ENCODE measurements around the gene EGLN1.
"Not testable (repeated sequence)": the region's sequence is repeated elsewhere in the genome, so short reads cannot be mapped to it uniquely, and the experiment has no call there.

The EGLN1 gene

GRCh38 chr1:231431665-231432415 is 9.8 kb upstream of the EGLN1 start:
- intact Hi-C loops (cut with micrococcal nuclease), result no loop called here
- peaks cover 39% of the 10 kb centered on the region for H3K27me3 Mint-ChIP-seq

GRCh38 chr1:231430678-231431352 is 8.7 kb upstream of the EGLN1 start:
- H3K27ac Mint-ChIP-seq; H3K36me3 Mint-ChIP-seq (ENCODE audit: low read depth); H3K4me1 Mint-ChIP-seq (ENCODE audit: low read depth); intact Hi-C loops (cut with micrococcal nuclease); H3K4me3 Mint-ChIP-seq: not testable (repeated sequence)
- peaks cover 17% of the 10 kb centered on the region for H3K9me3 Mint-ChIP-seq
- H3K27me3 Mint-ChIP-seq, result peaks cover 40% of the 10 kb centered on the region

More at GRCh38 chr1:231431665-231432415, 9.8 kb upstream of the EGLN1 start:
- Mint-ChIP-seq H3K9me3 (peaks cover 17% of the 10 kb centered on the region), H3K4me3 (no peak overlapping the region), H3K36me3 (ENCODE audit: low read depth) (no peaks in the 10 kb centered on the region), H3K27ac (no peak overlapping the region), H3K4me1 (ENCODE audit: low read depth) (peaks cover 9% of the 10 kb centered on the region)

GRCh38 chr1:231428377-231428776 is 6.3 kb upstream of the EGLN1 start:
- H3K4me3 Mint-ChIP-seq, result no peak overlapping the region
- intact Hi-C loops (cut with micrococcal nuclease), result no loop called here
- no peaks in the 10 kb centered on the region for H3K36me3 Mint-ChIP-seq (ENCODE audit: low read depth)
- H3K27ac Mint-ChIP-seq, result no peak overlapping the region
- peaks cover 9% of the 10 kb centered on the region for H3K4me1 Mint-ChIP-seq (ENCODE audit: low read depth)
- H3K9me3 Mint-ChIP-seq, result peaks cover 17% of the 10 kb centered on the region
- H3K27me3 Mint-ChIP-seq, result peaks cover 43% of the 10 kb centered on the region

DNA sequence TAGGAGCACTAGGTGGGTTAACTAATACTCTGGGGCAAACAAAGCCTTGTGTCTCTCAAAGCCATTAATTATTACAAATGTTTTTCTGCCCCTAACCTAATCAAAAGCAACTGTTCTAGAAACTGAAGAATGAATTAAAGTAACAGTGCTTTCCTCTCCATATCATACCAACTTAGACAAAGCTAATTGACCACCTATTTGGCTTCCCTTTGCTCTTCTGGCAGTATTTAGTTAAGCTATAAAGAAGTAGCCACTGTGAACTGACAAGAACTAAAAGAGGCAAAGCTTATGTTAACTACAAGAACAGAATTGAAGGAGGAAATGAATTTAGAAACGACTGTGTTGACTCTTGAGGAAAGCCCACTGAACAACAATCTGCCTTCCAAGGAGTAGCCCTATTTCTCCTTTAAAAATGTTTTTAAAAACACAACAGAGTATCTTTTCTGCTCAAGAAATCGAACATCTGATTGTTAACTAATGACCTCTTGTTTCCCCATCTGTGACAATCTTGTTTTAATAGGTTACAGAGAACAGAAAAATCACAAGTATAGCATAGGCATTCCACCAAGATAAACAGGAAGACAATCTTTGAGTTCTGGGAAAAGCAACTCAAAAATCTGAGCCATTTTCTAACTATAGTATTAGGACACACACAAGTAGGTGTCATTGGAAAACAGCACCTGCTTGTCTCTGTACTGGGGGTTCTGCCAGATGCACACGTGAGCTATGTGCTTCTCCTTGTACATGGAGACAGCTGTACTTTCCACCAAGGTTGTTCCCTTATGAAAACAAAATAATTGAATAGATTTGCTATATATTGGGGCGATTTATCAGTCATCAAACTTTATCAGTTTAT is 3.1 kb upstream of the EGLN1 start:
- Mint-ChIP-seq H3K27ac (no peak overlapping the region), H3K27me3 (peaks cover 41% of the 10 kb centered on the region)

DNA sequence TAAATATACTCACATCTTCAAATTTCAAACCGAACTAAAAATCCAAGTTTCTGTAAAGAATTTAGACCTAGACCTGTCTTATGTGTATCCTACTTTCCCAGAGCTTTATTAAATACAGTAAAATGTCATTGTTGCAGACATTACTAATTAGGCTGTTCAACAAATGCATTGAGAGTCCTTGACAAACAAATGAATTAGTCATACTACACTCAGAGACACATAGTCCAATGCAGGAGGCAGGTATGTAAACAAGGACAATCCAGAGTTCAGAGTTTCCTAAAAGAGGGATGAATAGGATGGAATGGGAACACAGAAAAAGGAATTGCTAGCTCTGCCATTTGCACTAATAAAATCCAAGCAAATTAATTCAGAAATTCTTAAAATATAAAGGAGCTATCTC is 1.6 kb upstream of the EGLN1 start:
- Mint-ChIP-seq H3K9me3 (peaks cover 5% of the 10 kb centered on the region), H3K36me3 (ENCODE audit: low read depth) (peaks cover 23% of the 10 kb centered on the region), H3K4me3 (no peak overlapping the region), H3K27ac (no peak overlapping the region), H3K27me3 (peaks cover 27% of the 10 kb centered on the region), H3K4me1 (ENCODE audit: low read depth) (peaks cover 15% of the 10 kb centered on the region)
- intact Hi-C loops (cut with micrococcal nuclease), result no loop called here

More for the DNA sequence above, 3.1 kb upstream of the EGLN1 start:
- H3K9me3 Mint-ChIP-seq, result peaks cover 15% of the 10 kb centered on the region
- H3K4me1 Mint-ChIP-seq (ENCODE audit: low read depth), result no peaks in the 10 kb centered on the region
- H3K4me3 Mint-ChIP-seq, result no peak overlapping the region
- intact Hi-C loops (cut with micrococcal nuclease), result no loop called here
- peaks cover 16% of the 10 kb centered on the region for H3K36me3 Mint-ChIP-seq (ENCODE audit: low read depth)

DNA sequence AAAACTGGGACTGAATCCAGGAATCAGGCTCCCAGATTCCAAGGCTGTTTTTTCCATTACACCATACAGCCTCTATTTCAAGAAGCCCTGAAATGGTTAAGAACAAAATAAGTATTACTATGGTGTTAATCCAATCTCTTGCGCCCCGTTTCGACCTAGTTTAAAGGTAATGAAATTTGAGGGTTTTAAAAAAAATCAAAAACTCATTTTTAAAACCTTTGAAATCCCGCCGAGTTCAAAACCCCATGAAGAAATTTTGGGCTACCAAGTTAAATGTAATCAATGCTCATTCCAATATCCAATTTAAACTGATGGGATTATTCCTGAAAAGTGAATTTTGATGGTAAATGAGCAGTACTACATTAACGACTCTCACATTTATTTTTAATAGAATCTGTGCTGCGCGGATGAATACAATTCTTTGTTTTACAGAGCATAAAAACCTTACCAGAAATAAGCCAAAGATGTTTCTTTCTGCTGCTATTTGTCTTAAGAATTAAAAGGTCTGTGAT is 767 bp upstream of the EGLN1 start:
- no peaks in the 10 kb centered on the region for H3K9me3 Mint-ChIP-seq

GRCh38 chr1:231421546-231421970 is 529 bp downstream of the EGLN1 start:
- H3K27me3 Mint-ChIP-seq, result peaks cover 26% of the 10 kb centered on the region
- peak overlapping the region; percentile 80 for H3K4me3 Mint-ChIP-seq
- intact Hi-C loops (cut with micrococcal nuclease), result no loop called here
- H3K27ac Mint-ChIP-seq, result peak overlapping the region; percentile 76
- H3K36me3 Mint-ChIP-seq (ENCODE audit: low read depth), result peaks cover 23% of the 10 kb centered on the region
- peaks cover 29% of the 10 kb centered on the region for H3K4me1 Mint-ChIP-seq (ENCODE audit: low read depth)
- no peaks in the 10 kb centered on the region for H3K9me3 Mint-ChIP-seq

More for the DNA sequence above, 767 bp upstream of the EGLN1 start:
- peak overlapping the region; percentile 79 for H3K27ac Mint-ChIP-seq
- intact Hi-C loops (cut with micrococcal nuclease), result loop anchor here (1.0 kb wide), 1 partner anchor 105 kb away; the partner anchor contains the start of gene TSNAX
- peaks cover 23% of the 10 kb centered on the region for H3K36me3 Mint-ChIP-seq (ENCODE audit: low read depth)
- H3K27me3 Mint-ChIP-seq, result peaks cover 26% of the 10 kb centered on the region
- peak overlapping the region; percentile 80 for H3K4me3 Mint-ChIP-seq
- H3K4me1 Mint-ChIP-seq (ENCODE audit: low read depth), result peaks cover 23% of the 10 kb centered on the region

DNA sequence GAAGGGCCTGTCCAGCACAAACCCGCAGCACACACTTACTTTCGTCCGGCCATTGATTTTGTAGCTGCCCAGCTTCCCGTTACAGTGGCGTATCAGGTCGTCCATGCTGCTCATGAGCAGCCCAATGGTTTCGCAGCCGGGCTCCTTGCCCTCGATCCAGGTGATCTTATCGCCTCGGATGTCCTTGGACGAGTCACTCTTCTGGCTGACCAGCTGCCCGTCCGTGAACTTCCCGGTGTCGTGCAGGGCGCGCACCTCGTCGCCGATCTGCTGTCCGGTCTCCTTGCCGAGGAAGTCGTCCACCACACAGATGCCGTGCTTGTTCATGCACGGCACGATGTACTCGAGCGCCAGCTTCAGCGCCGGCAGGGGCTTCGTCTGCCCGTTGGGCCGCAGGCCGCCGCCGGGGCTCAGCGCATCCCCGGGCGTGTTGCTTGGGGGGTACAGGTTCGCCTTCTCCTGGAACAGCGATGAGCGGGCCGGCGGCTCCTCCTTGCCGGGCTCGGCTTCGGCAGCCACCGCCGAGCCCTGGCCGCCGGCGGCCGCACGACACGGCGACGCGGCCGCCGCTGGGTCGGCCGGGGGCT is 1.0 kb downstream of the EGLN1 start:
- Mint-ChIP-seq H3K4me1 (ENCODE audit: low read depth) (peaks cover 29% of the 10 kb centered on the region), H3K4me3 (peak overlapping the region; percentile 79), H3K9me3 (no peaks in the 10 kb centered on the region), H3K36me3 (ENCODE audit: low read depth) (peaks cover 23% of the 10 kb centered on the region), H3K27ac (peak overlapping the region; percentile 76), H3K27me3 (peaks cover 22% of the 10 kb centered on the region)
- intact Hi-C loops (cut with micrococcal nuclease), result no loop called here

DNA sequence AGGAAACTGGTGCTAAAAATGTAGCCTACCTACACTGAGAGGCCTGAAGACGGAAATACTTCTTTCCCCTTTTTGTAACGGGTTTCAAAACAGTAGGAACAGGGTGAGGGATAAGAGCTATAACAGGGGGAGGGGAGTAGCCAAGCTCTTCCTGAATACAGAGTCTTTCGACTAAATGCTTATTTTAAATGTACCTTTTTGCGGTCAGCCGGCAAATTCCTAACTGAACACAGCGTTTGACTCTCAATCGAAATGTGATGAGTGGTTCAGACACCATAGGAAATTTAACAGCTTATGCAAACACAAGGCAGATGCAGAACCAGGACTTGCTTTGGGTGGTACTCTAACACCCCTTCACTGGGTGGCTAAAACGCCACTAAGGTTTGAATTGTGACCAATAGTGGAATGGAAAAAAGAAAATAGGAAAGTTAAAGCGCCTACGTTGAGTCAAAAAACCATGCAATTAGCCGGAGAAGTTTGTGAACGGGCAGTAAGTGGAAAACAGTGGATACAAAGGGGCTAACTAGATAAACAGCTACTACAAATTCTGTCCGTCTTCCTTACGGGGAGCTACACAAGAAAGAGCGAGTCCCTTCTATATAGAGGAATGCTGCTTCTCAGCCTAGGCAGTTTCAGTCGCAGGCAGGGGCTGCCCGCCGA is 1.7 kb downstream of the EGLN1 start:
- intact Hi-C loops (cut with micrococcal nuclease), result no loop called here
- peaks cover 31% of the 10 kb centered on the region for H3K4me1 Mint-ChIP-seq (ENCODE audit: low read depth)
- no peaks in the 10 kb centered on the region for H3K9me3 Mint-ChIP-seq
- H3K27me3 Mint-ChIP-seq, result peaks cover 18% of the 10 kb centered on the region
- peak overlapping the region; percentile 79 for H3K4me3 Mint-ChIP-seq
- H3K36me3 Mint-ChIP-seq (ENCODE audit: low read depth), result peaks cover 25% of the 10 kb centered on the region
- peak overlapping the region; percentile 76 for H3K27ac Mint-ChIP-seq

DNA sequence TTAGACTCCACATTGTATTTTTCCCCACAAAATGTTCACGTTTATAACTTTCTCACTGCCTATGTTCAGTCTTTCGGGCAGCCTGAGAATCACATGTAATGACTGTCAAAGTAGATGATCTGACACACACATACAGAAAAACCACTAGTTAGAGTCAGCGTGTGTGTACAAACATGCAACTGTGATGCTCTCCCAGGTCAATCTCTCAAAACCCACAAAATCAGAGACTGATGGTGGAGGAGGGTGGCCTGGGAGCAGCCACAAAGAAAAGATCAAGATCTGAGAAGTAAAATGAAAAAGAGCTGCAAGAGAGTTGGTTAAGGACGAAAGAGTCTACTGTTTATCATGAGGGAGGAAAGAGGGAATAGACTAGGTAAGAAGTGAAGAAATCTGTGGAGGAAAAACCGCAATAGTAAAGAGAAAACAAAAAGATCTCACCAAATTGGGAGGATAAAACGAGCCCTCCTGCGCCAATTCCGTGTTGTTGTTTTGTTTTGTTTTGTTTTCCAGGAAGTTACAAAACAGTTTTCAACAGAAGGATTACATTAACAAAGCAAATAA is 2.3 kb downstream of the EGLN1 start:
- Mint-ChIP-seq H3K4me1 (ENCODE audit: low read depth) (peaks cover 37% of the 10 kb centered on the region), H3K9me3 (no peaks in the 10 kb centered on the region), H3K27ac (peak overlapping the region; percentile 76), H3K36me3 (ENCODE audit: low read depth) (peaks cover 31% of the 10 kb centered on the region), H3K27me3 (peaks cover 13% of the 10 kb centered on the region), H3K4me3 (peak overlapping the region; percentile 79)
- intact Hi-C loops (cut with micrococcal nuclease), result loop anchor here (5.0 kb wide), 1 partner anchor 38 kb away; no protein-coding TSS in a partner anchor

- H3K27me3 Mint-ChIP-seq, result peaks cover 8% of the 10 kb centered on the region
- H3K9me3 Mint-ChIP-seq, result no peaks in the 10 kb centered on the region
- H3K4me3 Mint-ChIP-seq, result peak overlapping the region; percentile 79
- peaks cover 44% of the 10 kb centered on the region for H3K4me1 Mint-ChIP-seq (ENCODE audit: low read depth)
- H3K27ac Mint-ChIP-seq, result no peak overlapping the region
- intact Hi-C loops (cut with micrococcal nuclease), result loop anchor here (5.0 kb wide), 1 partner anchor 37 kb away; no protein-coding TSS in a partner anchor
- peaks cover 38% of the 10 kb centered on the region for H3K36me3 Mint-ChIP-seq (ENCODE audit: low read depth)
Measured at GRCh38 chr1:231419147-231419546, 2.9 kb downstream of the EGLN1 start.

- H3K4me3 Mint-ChIP-seq, result peak overlapping the region; percentile 79
- no peaks in the 10 kb centered on the region for H3K9me3 Mint-ChIP-seq
- peaks cover 42% of the 10 kb centered on the region for H3K36me3 Mint-ChIP-seq (ENCODE audit: low read depth)
- no peak overlapping the region for H3K27ac Mint-ChIP-seq
- peaks cover 6% of the 10 kb centered on the region for H3K27me3 Mint-ChIP-seq
- intact Hi-C loops (cut with micrococcal nuclease), result loop anchor here (5.0 kb wide), 1 partner anchor 36 kb away; no protein-coding TSS in a partner anchor
- H3K4me1 Mint-ChIP-seq (ENCODE audit: low read depth), result peaks cover 48% of the 10 kb centered on the region
Measured at GRCh38 chr1:231418741-231419107, 3.4 kb downstream of the EGLN1 start.

Data from dendritic cell treated with granulocyte-macrophage colony-stimulating factor and Interleukin-4, amounts not matched to agents 40 ng/mL and 50 ng/mL, for 4 days (primary cell).